Measurements from ENCODE around the gene CDK2AP2. TPM values are rescaled to one million over a fixed set of nuclear protein-coding genes. Genes with fewer than 3 reads are reported as not detected.
"Not testable (repeated sequence)": the region's sequence is repeated elsewhere in the genome, so short reads cannot be mapped to it uniquely, and the experiment has no call there.

CDK2AP2 gene
- total RNA-seq, 4 donors from 2014 or later, result 2.1 to 28.7 (median 6.9) TPM

- Histone ChIP-seq H3K27me3 (no peaks in the 10 kb centered on the region), H3K4me3 (peak within 1 kb of the TSS; percentile 48 to 65), H3K27ac (peak within 1 kb of the TSS; percentile 86 to 94), H3K36me3 (no peaks in the 10 kb centered on the region), H3K9me3 (no peaks in the 10 kb centered on the region), H3K4me1 (peaks cover 0 to 5% of the 10 kb centered on the region in 2 donors)
- peak; percentile 43 to 63 for TF ChIP-seq POLR2A (IDR thresholded peaks at IDR 0.05)
- TF ChIP-seq, protein P1, sequence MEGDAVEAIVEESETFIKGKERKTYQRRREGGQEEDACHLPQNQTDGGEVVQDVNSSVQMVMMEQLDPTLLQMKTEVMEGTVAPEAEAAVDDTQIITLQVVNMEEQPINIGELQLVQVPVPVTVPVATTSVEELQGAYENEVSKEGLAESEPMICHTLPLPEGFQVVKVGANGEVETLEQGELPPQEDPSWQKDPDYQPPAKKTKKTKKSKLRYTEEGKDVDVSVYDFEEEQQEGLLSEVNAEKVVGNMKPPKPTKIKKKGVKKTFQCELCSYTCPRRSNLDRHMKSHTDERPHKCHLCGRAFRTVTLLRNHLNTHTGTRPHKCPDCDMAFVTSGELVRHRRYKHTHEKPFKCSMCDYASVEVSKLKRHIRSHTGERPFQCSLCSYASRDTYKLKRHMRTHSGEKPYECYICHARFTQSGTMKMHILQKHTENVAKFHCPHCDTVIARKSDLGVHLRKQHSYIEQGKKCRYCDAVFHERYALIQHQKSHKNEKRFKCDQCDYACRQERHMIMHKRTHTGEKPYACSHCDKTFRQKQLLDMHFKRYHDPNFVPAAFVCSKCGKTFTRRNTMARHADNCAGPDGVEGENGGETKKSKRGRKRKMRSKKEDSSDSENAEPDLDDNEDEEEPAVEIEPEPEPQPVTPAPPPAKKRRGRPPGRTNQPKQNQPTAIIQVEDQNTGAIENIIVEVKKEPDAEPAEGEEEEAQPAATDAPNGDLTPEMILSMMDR (IDR thresholded peaks at IDR 0.05), result peak in 2 of 4 experiments; percentile 19 to 43
- DNase-seq, result peak; percentile 97 to 98
- intact Hi-C loops (cut with DNase I; ENCODE audit: low total_unique reads), result no loop called here
These were observed 24.8 kb downstream of the CDK2AP2 start, which contains the start of gene AIP for GRCh38 chr11:67482827-67483798. AIP (plus strand) TSS chr11:67483026; CDS start chr11:67483159, 133 bp downstream.

DNA sequence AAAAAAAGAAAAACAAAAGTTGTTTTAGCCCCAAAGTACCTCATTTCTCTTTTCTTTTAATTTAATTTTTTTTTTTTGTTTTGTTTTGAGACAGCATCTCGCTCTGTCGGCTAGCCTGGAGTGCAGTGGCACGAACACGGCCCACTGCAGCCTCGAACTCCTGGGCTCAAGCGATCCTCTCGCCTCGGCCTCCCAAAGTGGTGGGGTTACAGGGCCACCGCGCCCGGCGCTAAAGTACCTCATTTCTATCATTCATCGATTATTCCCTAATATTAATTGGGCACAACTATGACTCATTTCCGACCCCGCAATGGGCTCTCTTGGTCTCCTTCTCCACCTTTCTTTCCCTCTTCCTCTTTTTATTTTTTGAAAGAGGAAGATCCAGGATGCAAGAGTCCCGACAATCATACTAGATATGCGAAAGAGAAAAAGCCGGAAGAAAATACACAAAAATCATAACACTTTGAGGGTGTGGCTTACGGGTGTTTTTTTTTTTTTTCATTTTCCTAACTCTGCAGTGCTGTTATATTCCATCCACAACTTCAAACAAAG is 25.6 kb downstream of the CDK2AP2 start:
- Histone ChIP-seq H3K27me3 (no peaks in the 10 kb centered on the region), H3K27ac (peak overlapping the region; percentile 86 to 94), H3K36me3 (no peaks in the 10 kb centered on the region), H3K4me3 (peak overlapping the region; percentile 48 to 65), H3K9me3 (no peaks in the 10 kb centered on the region), H3K4me1 (peaks cover 0 to 5% of the 10 kb centered on the region in 2 donors)
- no peak for DNase-seq
- intact Hi-C loops (cut with DNase I; ENCODE audit: low total_unique reads), result no loop called here
- TF ChIP-seq, protein P1 (IDR thresholded peaks at IDR 0.05), result no peak
- no peak for TF ChIP-seq POLR2A (IDR thresholded peaks at IDR 0.05)

GRCh38 chr11:67477344-67478050 is 30.5 kb downstream of the CDK2AP2 start:
- H3K4me3 ChIP-seq; H3K9me3 ChIP-seq; DNase-seq; intact Hi-C loops (cut with DNase I; ENCODE audit: low total_unique reads); H3K27me3 ChIP-seq; H3K36me3 ChIP-seq; H3K27ac ChIP-seq; H3K4me1 ChIP-seq: not testable (repeated sequence)

GRCh38 chr11:67476692-67477091 is 31.3 kb downstream of the CDK2AP2 start:
- H3K36me3 ChIP-seq; intact Hi-C loops (cut with DNase I; ENCODE audit: low total_unique reads); H3K27ac ChIP-seq; H3K27me3 ChIP-seq; H3K9me3 ChIP-seq; H3K4me1 ChIP-seq; DNase-seq; H3K4me3 ChIP-seq: not testable (repeated sequence)

DNA sequence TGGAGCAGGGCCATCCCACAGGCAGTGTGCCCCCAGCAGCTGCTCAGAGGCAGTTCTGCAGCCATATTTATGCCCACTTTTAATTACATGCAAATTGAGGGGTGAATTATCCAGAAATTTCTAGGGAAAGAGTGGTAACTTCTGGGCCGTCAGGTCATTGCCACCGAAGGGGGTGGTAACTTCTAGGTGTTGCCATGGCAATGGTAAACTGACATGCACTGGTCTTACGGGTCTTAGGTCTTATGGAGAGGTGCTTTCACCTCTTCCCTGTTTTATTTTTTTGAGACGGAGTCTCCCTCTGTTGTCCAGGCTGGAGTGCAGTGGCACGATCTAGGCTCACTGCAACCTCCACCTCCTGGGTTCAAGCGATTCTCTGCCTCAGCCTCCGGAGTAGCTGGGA is 35.1 kb downstream of the CDK2AP2 start:
- TF ChIP-seq, protein P1 (IDR thresholded peaks at IDR 0.05), result no peak
- TF ChIP-seq POLR2A (IDR thresholded peaks at IDR 0.05), result no peak
- intact Hi-C loops (cut with DNase I; ENCODE audit: low total_unique reads), result no loop called here
- Histone ChIP-seq H3K4me1 (peaks cover 0 to 6% of the 10 kb centered on the region in 2 donors), H3K9me3 (no peaks in the 10 kb centered on the region), H3K27ac (no peak overlapping the region), H3K36me3 (no peaks in the 10 kb centered on the region), H3K27me3 (no peaks in the 10 kb centered on the region), H3K4me3 (no peak overlapping the region)
- DNase-seq, result no peak
